ENCODE data around the gene GTF2H4.
A peak's percentile ranks its signal among the peaks of the same experiment; 100 is the strongest.
"Not testable (repeated sequence)": the region's sequence is repeated elsewhere in the genome, so short reads cannot be mapped to it uniquely, and the experiment has no call there.

GTF2H4 gene

DNA sequence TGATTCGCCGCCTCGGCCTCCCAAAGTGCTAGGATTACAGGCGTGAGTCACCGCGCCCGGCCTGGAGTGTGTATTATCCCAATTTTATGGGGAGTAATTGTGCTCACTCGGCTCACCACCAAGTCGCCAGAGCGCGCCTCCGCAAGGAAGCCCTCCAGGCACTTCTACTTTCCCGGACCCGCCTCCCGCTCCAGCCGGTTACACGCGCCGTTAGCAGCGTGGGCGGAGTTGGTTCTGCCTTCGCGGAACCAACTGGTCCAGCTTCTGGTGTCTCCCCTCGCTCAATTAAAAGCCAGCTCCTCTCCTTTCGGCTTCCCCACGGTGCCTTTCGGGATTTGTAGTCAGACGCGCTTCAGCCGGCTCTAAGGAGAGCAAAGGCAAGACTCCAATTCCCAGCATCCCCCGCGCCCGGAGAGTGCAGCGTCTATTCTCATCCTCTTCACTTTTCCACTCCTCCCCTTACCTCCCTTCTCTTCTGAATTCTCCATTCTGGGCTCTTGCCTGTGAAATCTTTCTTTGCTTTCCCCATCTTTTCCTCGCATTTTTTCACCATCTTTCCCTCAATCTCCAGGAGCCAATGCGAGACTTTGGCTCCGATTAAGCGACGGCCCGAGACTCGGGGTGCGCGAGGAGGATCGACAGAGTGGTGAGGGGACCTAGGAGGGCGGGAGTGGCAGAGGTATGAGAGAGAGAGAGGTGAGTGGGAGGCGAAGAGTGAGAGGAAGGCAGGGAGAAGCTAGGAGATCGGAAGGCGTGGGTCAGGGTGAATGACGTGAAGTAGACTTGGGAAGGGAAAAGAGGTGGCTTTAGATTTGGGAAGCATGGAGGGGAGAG, at the start of gene GTF2H4:
TSS of gene GTF2H4 (plus strand) at position 450 of the 834 bp plus-strand sequence.
- DNase-seq (ENCODE audit: extremely low read depth in 1 of 2, low read depth in 1 of 2): peak; percentile 88 to 93

- DNase-seq (ENCODE audit: extremely low read depth in 1 of 2, low read depth in 1 of 2): not testable (repeated sequence)
Observed at GRCh38 chr6:30859726-30860125, 48.3 kb upstream of the GTF2H4 start.

DNA sequence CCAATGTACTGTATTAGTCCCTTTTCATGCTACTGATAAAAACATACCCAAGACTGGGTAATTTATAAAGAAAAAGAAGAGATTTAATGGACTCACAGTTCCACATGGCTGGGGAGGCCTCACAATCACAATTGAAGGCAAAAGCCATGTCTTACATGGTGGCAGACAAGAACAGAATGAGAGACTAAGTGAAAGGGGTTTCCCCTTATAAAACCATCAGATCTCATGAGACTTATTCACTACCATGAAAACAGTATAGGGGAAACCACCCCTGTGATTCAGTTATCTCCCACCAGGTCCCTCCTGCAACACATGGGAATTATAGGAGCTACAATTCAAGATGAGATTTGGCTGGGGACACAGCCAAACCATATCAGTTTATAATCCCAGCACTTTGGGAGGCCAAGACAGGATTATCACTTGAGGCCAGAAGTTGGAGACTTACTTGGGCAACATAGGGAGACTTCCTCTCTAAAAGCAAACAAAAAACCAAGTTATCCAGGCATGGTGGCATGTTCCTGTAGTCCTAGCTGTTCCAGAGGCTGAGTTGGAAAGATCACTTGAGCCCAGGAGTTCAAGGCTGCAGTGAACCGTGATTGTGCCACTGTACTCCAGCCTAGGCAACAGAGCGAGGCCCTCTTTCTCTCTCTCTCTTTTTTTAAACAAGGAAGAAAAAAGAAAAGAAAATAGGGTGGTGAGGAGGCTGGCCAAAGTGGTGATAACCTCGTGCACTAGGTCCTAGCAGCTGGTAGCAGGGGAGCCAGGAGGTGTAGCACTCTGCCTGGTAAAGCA, 46.6 kb upstream of the GTF2H4 start:
- no peak for DNase-seq (ENCODE audit: extremely low read depth in 1 of 2, low read depth in 1 of 2)

DNA sequence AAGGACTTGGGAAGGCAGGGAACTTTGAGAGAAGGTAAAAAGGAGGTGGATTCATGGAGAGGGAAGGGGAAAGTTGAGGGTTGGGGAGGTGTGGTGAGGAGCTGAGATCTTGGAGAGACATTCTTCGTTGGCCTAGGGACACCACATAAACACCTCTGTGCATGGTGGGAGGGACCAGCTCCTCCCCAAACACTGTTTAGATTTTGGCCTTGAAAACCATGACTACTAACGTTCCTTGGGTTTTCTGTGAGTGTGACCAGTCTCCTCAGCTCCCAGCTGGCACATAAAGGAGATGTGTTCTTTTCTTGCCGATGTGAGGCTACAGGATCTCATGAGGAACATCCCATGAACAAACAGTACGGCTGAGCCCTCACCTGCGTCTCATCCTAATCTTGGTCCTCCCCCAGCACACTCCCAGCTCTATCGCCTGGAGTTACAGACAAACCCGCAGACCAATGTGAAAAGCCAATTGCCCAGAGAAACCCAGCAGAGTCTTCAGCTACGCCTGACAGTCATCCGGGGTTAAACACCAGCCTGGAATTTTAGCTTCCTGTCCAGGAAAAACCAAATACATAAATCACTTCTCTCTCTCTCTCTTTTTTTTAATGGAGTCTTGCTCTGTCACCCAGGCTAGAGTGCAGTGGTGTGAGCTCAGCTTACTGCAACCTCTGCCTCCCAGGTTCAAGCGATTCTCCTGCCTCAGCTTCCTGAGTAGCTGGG, 45.7 kb upstream of the GTF2H4 start:
- DNase-seq (ENCODE audit: extremely low read depth in 1 of 2, low read depth in 1 of 2): no peak

- DNase-seq (ENCODE audit: extremely low read depth in 1 of 2, low read depth in 1 of 2): no peak
Observed at GRCh38 chr6:30864325-30864724, 43.7 kb upstream of the GTF2H4 start.

DNA sequence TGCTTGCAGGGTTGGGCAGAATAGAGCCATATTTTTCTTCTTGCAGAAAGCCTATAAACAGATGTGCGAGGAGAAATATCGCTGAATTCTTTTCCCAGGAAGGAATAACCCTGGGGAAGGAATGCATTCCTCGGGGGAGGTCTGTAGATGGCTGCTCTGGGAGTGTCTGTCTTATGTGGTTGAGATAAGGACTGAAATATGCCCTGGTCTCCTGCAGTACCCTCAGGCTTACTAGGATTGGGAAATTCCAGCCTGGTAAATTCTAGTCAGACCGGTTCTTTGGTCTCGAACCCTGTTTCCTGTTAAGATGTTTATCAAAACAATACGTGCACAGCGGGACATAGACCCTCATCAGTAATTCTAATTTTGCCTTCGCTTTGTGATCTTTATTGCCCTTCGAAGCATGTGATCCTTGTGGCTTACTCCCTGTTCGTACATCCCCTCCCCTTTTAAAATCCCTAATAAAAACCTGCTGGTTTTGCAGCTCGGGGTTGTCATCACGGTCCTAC, 38.7 kb upstream of the GTF2H4 start:
- DNase-seq (ENCODE audit: extremely low read depth in 1 of 2, low read depth in 1 of 2): not testable (repeated sequence)

- no peak for DNase-seq (ENCODE audit: extremely low read depth in 1 of 2, low read depth in 1 of 2)
Observed at GRCh38 chr6:30870546-30870945, 37.5 kb upstream of the GTF2H4 start.

DNA sequence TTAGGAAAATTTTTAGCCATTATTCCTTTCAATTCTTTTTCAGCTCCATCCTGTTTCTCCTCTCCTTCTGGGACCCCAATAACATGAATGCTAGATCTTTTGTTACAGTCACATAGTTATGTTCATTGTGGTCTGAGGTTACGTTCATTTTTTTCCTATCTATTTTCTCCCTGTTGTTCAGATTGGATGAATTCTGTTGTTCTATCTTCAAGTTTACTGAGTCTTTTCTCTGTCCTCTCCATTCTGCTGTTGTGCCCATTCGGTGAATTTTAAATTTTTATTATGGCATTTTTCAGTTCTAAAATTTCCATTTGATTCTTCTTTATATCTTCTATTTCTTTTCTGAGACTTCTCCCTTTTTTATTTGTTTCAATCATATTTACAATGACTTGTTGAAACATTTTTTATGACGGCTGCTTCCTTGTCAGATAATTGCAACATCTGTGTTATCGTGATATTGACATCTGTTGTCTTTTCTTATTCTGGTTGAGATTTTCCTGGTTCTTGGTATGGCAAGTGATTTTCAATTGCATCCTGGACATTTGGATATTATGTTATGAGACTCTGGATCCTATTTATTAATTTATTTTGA, 36.3 kb upstream of the GTF2H4 start:
- no peak for DNase-seq (ENCODE audit: extremely low read depth in 1 of 2, low read depth in 1 of 2)

GRCh38 chr6:30873137-30873640, 34.8 kb upstream of the GTF2H4 start:
- no peak for DNase-seq (ENCODE audit: extremely low read depth in 1 of 2, low read depth in 1 of 2)

DNA sequence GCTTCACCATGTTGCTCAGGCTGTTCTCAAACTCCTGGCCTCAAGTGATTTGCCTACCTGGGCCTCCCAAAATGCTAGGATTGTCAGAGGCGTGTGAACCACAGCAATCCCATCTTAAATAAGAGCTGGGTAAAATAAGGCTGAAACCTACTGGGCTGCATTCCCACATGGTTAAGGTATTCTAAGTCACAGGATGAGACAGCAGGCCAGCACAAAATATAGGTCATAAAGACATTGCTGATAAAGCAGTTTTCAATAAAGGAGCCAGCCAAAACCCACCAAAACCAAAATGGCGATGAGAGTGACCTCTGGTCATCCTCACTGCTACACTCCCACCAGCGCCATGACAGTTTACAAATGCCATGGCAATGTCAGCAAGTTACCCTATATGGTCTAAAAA, 34.2 kb upstream of the GTF2H4 start:
- not testable (repeated sequence) for DNase-seq (ENCODE audit: extremely low read depth in 1 of 2, low read depth in 1 of 2)

DNA sequence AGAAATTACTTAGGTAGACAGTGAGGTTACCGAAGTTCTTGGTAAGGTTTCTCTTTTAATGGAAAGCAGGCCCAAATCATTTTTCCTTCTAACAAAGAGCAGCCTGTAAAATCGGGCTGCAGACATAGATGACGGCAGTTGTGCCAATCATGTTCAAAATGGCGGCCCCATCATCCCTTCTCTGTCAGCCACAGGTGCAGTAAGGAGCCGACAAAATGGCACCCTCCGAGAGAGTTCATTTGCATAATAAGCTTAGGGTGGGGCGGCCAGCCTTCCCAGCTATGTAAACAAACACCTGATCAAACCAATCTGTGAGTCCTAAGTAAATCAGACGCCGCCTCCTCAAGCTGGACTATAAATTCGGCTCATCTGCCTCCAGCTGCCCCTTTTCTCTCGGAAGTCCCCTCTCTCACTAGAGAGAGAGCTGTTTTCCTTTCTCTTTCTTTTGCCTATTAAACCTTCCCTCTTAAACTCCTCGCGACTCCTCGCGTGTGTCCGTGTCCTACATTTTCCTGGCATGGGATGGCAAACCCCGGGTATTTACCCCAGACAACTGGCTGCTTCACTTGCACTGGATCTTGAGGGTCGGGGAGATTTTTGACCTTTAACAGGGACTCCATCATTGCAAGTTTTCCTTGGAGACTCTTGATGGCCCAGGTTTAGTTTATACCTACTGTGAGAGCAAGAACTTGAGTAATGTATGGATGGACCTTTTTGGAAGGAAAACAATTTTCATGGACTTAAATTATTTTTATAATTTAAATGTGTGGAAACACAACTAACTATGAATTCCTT, 32.6 kb upstream of the GTF2H4 start:
- DNase-seq (ENCODE audit: extremely low read depth in 1 of 2, low read depth in 1 of 2): no peak

DNA sequence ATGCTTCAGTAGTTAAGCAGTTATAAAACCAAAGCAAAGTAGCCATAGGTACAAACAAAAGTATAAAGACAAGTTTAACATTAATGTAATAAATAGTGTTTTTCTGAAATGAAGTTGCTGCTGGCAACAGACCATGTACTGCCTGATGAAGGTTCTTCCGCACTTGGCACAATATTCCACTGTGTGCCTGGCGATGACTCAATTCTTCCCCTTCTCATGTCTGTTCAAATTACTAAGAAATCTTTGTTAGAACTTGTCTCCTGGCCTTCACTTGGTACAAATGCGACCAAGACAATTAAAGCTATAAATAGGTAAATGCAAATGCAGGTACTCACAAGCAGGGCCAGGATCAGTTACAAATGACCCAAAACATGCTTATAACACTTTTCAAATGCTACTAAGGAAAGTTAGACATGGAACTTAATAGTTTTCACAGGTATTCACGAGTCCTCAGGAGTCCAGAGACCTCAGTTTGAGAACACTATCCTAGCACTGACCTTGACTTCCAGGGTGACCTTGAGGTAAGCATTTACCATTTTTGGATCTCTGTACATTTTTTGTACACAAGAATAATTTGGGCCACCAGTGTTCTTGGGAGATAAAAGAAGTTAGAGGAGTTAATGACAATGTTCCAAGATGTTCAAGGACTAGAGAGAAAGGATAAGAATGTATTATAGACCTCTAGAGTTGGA, 31.8 kb upstream of the GTF2H4 start:
- DNase-seq (ENCODE audit: extremely low read depth in 1 of 2, low read depth in 1 of 2): no peak

DNA sequence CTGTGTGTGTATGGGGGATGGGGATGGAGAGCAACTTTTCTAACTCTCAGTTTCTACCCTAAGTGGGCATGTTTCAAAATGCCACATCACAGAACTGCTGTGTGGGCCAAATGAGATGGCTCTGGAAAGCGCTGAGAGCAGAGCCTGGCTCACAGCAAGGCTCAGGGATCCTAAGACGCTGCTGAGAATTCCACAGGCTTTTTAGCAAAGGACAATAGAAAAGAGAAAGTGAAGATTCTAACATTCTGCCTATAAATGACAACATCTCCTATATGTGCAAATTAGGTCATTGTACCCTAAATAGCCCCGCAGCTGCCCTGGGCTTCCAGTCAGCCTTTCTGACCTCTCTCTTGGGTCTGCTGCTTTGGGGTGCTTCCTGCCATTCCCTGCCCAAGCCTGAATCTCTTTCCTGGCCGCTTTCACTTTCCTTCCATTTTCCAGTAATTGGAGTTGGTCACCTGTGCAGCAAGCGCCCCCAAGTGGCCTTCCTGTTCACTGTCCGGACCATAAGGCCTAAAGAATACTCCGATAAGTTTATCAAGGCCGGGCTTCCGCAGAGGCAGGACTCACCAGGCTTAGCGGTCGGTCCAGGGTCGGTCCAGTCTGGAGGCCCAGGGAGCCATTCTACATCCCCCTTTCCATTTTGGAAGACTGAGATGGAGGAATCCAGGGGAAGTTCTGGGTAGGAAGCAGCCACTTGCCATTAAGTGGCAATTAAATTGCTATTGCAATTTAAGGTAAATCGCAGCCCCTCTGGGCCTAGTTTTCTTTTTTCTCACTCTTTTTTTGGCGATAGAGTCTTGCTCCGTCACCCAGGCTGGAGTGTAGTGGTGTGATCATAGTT, 30.4 kb upstream of the GTF2H4 start:
- peak; percentile 43 to 58 for DNase-seq (ENCODE audit: extremely low read depth in 1 of 2, low read depth in 1 of 2)

DNA sequence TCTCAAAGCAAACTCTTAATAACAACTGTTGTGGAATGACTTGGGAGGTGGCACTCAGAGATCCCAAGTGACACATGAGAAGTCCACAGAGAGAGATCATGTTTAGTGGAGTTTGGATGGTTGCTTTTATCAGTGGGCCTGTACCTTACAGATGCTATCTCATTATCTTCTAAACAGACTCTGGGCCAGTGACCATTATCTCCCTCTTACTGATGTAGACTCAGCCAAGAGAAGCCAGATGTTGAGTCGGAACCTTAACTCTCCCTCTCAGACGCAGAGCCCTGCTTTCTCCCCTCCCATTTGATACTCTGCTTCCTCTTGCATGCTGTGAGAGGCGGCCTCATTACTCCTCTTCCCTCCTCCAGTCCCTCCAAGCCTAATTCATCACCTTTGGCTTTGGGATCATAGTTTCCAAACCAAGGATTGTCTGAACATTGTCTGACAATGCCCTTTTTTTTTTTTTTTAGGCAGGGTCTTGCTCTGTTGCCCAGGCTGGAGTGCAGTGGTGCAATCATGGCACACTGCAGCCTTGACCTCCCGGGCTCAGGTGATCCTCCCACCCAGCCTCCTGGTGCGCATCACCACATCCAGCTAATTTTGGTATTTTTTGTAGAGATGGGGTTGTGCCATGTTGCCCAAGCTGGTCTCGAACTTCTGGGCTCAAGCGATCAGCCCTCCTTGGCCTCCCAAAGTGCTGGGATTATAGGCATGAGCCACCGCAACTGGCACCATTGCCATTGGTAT, 28.2 kb upstream of the GTF2H4 start:
- no peak for DNase-seq (ENCODE audit: extremely low read depth in 1 of 2, low read depth in 1 of 2)

DNA sequence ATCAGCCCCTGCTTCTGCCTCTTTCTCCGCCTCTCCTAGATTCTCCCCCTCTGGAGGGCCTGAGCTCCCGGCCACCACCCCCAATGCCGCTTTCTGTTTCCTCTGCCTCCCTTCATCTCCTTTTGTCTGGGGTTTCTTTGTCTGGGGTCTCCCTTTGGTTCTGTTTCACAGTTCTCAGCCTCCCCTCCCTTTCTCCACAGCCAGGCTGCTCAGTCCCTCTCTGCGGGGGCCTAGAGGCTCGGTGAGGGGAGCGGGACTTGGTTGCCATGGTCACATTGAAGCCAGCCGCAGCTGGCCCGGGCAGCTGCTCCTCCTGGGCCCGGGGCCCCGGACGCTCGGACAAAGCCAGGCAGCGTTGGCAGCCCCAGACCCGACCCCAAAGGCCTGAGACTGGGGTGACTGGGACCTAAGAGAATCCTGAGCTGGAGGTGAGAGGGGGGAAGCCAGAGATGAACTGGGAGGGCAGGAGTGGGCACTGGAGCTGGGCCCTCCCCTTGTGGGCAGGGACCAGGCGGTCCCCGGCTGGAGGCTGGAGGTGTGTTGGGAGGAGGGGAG, 27.2 kb upstream of the GTF2H4 start:
- DNase-seq (ENCODE audit: extremely low read depth in 1 of 2, low read depth in 1 of 2): no peak

- DNase-seq (ENCODE audit: extremely low read depth in 1 of 2, low read depth in 1 of 2): no peak
Observed at GRCh38 chr6:30881392-30882203, 26.4 kb upstream of the GTF2H4 start.
